Measurements from ENCODE around the gene GNGT2.

GRCh38 chr17:49252148-49252695 is 41.8 kb upstream of the GNGT2 start:
- TF ChIP-seq POLR2A (IDR thresholded peaks at IDR 0.05; ENCODE audit: extremely low read depth, insufficient read length) = no peak
- TF ChIP-seq, protein P1, sequence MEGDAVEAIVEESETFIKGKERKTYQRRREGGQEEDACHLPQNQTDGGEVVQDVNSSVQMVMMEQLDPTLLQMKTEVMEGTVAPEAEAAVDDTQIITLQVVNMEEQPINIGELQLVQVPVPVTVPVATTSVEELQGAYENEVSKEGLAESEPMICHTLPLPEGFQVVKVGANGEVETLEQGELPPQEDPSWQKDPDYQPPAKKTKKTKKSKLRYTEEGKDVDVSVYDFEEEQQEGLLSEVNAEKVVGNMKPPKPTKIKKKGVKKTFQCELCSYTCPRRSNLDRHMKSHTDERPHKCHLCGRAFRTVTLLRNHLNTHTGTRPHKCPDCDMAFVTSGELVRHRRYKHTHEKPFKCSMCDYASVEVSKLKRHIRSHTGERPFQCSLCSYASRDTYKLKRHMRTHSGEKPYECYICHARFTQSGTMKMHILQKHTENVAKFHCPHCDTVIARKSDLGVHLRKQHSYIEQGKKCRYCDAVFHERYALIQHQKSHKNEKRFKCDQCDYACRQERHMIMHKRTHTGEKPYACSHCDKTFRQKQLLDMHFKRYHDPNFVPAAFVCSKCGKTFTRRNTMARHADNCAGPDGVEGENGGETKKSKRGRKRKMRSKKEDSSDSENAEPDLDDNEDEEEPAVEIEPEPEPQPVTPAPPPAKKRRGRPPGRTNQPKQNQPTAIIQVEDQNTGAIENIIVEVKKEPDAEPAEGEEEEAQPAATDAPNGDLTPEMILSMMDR (IDR thresholded peaks at IDR 0.05; ENCODE audit: low read depth, low read length) = no peak
- TF ChIP-seq, protein P2, sequence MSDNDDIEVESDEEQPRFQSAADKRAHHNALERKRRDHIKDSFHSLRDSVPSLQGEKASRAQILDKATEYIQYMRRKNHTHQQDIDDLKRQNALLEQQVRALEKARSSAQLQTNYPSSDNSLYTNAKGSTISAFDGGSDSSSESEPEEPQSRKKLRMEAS (IDR thresholded peaks at IDR 0.05; ENCODE audit: low read depth, low read length) = no peak
